HG02884 (cell line): ENCODE data around the gene RAB17.
"Not testable (repeated sequence)": the region's sequence is repeated elsewhere in the genome, so short reads cannot be mapped to it uniquely, and the experiment has no call there.

Experiments used
- ATAC-seq: cut with Tn5 transposase; IDR thresholded peaks from one replicate; pipeline ENCODE4 v1.9.1; 2021; ENCODE audit warnings: mild to moderate bottlenecking, moderate library complexity; ENCODE audit not compliant: unreplicated experiment

Gene RAB17

GRCh38 chr2:237600205-237600846, 9.8 kb upstream of the RAB17 start:
- no peak for ATAC-seq

- no peak for ATAC-seq
Measured at GRCh38 chr2:237599465-237600110, 9.1 kb upstream of the RAB17 start.

GRCh38 chr2:237598468-237599208, 8.1 kb upstream of the RAB17 start:
- no peak for ATAC-seq

- ATAC-seq: no peak
Measured at GRCh38 chr2:237597196-237598145, 6.9 kb upstream of the RAB17 start.

GRCh38 chr2:237596520-237597195, 6.1 kb upstream of the RAB17 start:
- ATAC-seq: no peak

- not testable (repeated sequence) for ATAC-seq
Measured at GRCh38 chr2:237595829-237596519, 5.4 kb upstream of the RAB17 start.

- no peak for ATAC-seq
Measured at GRCh38 chr2:237594514-237594871, 4.0 kb upstream of the RAB17 start.

GRCh38 chr2:237593596-237594320, 3.2 kb upstream of the RAB17 start:
- ATAC-seq: no peak

- no peak for ATAC-seq
Measured at GRCh38 chr2:237593036-237593435, 2.5 kb upstream of the RAB17 start.

- no peak for ATAC-seq
Measured at GRCh38 chr2:237592425-237592980, 2.0 kb upstream of the RAB17 start.

- ATAC-seq: no peak
Measured at GRCh38 chr2:237591141-237591881, 777 bp upstream of the RAB17 start.

GRCh38 chr2:237588044-237588696, 2.4 kb downstream of the RAB17 start:
- ATAC-seq: no peak

- ATAC-seq: no peak
Measured at GRCh38 chr2:237585590-237586221, 4.8 kb downstream of the RAB17 start.

- no peak for ATAC-seq
Measured at GRCh38 chr2:237583385-237584295, 6.9 kb downstream of the RAB17 start.

GRCh38 chr2:237581751-237582746, 8.5 kb downstream of the RAB17 start:
- no peak for ATAC-seq
